HG03103 (cell line): Measurements from ENCODE around the gene FANCC.

Experiments used
- ATAC-seq: cut with Tn5 transposase; IDR thresholded peaks from one replicate; pipeline ENCODE4 v1.9.1; 2021; ENCODE audit warnings: low read depth; ENCODE audit not compliant: unreplicated experiment

FANCC gene

DNA sequence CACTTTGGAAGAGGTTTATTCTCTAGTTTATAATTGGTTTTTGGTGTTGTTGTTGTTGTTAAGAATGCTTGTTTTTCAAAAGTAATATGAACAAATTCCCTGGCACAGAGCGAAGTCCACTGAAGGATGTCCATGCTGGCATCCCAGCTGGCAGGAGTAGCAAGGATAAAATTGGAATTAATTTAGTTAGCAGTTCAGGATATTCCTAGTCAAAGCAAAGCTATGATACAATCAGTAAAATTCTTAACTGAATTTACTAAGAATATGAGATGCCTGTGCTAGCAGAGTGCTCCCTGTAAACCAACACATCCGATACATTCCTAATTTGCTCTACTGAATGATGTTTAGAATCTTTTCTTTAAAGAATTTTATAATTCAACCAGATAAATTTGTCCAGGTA, 161.4 kb downstream of the FANCC start:
- no peak for ATAC-seq

DNA sequence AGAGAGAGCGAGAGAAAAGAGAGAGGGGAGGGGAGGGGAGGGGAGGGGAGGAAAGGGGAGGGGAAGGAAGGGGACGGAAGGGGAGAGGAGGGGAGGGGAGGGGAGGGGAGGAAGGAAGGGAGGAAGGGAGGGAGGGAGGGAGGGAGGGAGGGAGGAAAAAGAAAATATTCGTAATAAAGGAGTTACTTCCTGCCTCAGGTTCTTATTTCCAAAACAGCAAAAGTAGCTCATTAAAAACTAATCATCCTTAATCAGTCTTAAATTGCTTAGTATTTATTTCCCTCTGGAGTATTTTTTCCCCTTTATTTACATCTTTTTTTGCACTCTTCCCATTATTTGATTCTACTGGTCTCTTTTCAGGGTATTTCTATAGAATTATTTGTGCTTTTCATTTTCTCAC, 162.3 kb downstream of the FANCC start:
- ATAC-seq, result no peak

DNA sequence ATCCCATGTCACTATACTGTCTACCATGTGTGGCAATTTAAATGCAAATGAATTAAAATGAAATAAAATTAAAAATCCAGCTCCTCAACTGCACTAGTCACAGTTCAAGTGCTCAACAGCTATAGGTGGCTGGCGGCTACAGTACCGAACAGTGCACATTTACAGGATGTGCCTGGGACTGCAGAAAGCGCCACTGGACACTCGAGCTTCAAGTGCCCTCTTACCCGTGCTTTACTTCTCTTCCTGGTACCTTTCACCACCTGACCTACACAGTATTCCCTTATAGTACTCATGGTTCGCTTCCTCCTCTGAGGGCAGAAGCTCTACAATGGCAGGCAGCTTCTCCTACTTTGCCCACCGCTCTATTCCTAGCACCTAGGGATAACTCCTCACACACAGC, 166.6 kb downstream of the FANCC start:
- ATAC-seq, result no peak

DNA sequence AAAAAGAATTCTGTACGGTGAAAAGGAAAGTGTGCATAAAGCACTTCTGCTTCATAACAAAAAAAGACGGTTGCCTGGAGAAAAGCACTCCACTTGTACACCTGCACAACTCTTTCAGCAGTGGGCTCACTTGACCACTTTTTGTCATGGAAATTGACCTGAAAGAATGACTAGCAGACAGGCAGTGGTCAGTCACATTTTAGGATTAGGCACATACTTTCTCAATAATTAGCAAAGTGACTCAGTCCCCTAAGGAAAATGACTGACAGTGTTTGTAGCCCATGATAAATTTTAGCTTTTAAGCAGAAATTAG, 169.3 kb downstream of the FANCC start:
- ATAC-seq, result no peak

DNA sequence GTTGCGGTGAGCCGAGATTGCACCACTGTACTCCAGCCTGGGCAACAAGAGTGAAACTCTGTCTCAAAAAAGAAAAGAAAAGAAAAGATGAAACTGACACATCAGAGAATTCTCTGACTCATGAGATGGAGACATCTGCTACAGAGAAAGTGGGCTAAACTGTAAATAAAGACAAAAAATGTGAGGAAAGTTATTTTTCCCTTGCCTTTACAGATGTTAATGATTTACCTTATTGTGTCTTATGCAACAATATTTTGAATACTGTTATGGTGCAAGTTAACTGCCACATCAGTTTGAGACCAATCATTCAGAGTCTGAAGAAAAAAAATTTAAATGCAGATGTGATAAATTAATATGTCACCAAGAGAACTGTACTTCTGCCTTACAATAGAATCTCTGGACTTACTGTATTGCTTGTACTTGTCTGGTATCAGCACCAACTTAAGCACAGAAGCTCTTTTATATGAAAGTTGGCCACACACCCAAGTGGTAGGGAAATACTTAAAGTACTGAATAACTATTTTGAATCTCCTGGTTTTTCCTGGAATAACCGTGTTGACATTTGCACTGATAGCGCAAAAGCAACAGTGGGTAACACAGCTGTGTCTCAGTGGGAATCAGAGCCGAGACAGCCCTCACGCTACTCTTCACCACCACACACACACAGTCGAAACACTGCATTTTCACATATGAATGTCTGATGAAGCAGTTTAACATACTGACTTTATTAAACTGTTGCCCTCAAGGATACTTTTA, 169.9 kb downstream of the FANCC start:
- no peak for ATAC-seq

DNA sequence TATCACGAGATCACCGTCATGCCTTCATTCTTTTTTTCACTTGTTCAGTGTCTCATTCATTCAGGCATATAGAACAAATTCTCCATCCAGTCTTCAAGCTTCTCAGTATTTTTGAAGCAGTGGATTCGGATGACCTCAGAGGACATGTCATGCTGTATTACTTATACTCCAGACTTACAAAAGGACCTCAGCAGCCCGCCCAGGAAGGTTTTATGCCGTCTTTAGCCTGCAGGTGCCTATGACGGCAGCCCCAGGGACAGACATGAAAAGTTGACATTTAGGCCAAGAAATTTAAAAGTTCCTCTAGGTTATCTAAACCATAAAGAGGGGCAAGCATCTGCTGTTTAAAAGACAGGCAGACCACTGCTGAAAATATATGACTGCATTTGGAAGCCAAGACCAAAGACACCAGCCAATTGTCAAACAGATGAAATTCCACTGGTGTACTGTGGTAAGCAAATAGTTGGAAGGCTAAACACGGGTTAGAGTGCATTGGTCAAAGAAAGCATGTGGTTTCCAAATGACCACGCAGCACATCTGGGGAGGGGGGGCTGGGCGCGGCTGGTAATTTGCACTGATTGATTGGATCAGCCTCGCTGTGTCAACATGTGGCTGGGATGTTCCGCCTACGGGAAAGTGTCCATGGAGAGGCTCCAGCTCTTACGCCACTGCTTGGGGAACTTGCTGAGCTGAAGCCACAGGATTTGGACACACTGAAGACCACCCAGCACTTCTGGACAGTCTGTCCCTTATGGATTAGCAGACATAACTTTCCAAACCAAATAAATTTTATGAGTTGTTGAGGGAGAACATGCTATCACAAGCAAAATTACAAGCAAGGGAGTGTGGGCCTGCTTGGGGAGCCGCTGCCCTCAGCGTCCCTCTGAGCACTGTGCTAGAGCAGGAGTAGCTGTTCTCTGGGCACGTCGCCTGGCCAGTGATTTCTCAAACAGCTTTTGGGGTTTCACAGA, 173.6 kb downstream of the FANCC start:
- ATAC-seq, result no peak

DNA sequence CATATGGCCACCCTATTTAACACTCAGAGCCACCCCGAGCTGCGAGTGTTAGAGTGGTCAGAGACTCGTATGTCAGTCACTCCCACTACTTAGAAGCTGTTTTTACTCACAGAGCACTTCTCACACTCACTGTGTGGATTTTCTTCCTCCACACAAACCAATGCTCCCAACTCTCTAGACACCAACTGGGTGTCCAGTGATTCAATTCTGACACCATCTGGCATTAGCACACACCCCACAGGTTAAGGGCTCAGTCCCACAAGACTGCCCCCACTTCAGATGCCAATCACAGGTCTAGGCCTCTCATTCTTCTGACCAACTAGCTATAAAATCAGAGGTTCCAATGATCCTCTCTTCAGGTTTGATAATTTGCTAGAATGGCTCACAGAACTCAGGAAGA, 174.8 kb downstream of the FANCC start:
- ATAC-seq, result no peak

DNA sequence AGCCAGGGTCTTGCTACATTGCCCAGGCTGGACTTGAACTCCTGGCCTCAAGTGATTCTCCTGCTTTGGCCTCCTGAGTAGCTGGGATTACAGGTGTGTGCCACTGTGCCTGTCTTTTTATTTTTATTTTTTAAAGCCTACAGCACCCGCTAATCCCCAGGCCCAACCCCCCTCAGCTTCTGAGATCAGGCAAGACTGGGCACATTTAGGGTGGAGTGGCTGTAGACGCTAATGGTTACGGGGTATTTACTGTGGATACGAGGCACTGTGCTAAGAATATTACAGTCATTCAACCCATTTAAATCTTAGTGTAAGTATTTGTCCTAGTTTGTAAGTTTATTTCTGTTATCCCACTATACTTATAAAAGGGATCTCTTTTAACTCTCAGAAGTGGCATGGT, 175.2 kb downstream of the FANCC start:
- ATAC-seq, result no peak

DNA sequence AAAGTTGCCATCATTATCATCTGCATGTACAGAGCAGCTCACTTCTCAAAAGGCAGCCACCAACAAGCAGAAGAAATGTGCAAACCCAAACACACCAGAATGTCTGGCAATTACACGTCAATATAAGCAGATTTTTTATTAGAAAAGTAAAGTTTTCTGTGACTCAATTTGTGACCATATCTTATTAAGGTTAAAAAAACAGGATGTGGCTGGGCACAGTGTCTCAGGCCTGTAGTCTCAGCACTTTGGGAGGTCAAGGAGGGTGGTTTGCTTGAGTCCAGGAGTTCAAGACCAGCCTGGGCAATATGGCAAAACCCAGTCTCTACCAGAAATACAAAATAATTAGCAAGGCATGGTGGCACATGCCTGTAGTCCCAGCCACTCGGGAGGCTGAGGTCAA, 176.7 kb downstream of the FANCC start:
- no peak for ATAC-seq

DNA sequence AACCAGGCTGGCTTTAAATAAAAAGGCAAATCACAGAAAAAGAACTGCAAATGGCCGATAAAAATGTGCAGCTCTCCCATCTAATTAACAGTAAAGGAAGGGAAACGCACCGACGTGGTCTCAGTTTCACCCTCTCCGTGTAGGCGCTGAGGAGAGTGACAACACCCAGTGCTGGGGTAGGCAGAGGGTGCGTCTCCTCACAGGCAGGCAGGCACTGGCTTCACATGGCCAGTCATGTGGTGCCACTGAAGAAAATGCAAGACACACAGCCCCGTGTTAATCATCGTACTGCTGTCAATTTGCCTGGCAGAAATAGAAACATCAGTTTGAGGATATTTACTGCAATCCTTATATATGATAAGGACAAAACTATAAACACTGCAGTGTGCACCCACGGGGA, 178.4 kb downstream of the FANCC start:
- ATAC-seq, result no peak

DNA sequence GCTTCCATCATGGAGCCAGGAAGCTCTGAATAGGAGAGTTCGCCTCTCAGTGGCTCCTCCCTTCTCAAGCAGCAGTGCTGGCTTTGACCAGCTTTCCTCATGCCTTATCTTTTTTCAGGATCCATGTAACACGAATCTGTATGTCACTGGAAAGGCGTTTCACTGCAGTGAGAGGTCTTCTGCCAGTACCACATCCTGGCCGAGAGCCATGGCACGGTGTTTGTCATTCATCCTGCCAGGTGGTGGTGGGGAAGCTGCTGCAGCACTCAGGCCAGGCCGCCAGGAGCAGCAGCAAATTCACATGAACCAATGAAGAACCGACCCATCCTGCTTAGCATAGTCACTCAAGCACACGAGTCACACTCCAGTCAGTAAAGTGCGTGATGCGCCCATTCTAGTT, 179.0 kb downstream of the FANCC start:
- no peak for ATAC-seq

DNA sequence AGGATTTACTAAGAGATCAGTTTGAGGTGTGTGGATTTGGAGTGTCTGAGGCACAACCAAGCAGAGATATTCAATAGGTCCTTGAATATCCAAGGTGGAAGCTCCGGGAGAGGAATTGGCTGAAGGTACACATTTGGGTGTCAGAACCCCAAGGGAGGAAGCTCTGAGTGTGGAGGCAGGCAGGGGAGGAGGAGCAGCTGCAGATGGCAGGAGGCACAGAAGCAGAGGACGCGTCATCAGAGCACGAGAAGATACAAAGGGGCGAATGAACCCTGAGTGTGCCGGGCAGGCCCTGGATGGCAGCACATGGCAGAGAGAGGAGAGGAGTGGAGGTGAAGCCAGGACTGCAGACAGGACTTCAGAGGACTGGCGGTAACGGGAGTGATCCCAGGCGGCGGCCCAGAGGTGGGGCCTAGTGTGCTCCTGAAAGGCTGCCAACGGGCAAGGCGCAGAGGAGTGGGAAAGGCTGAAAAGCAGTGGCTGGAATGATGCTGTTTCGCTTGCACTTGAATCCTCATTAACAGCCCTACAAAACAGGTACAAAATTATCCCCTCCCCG, 179.8 kb downstream of the FANCC start:
- no peak for ATAC-seq

DNA sequence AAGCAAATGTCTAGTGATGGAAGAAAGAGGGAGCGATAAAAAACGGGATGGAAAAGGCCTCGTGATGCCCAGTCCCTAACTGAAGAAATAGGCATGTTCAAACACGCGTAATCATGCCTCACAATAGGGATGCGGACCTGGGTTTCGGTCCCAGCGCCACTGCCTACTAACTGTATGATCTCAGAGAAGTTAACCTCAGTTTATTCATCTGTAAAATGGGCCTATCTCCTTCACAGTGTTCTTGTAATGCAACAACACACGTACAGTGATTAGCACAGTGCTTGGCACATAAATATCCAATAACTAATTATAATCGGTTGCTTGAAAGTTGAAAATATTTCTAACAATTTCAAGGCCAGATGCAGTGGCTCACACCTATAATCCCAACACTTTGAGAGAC, 181.8 kb downstream of the FANCC start:
- ATAC-seq, result no peak

DNA sequence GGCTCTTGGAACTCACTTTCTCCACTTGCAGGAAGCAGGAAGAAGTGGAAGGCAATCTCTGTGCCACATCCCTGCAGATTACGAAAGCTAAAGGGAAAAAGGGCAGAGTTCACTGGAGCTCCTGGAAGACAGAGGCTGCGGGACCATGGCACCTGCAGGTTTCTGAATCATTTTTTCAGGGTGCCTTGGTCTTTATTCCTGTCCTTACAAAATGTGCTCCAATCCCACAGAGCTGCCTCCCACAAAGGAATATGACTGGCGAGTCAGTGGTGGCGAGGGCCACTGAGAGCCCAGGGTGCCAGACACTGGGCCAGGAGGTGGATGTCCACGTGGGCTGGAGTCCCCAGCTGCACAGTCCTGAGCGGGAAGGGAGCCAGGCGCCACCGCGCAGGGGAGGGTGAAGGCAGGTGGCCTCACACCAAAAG, 183.0 kb downstream of the FANCC start:
- no peak for ATAC-seq

DNA sequence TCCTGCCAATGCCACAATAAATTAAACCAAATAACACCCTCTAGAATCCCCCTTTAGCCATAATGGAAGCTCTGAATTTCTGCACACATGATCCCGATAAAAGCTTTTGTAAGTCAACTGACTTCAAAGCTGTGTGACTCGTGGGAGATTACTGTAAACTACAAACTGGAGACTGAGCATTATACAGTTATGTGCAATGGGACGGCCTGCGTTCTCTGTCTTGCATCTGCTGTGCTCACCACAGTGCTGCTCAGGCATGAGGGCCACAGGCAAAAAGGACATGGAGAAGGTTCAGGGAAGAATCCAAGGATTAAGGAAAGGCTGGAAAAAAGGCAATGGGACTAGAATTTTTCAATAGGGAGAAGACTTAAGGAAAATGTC, 184.2 kb downstream of the FANCC start:
- no peak for ATAC-seq

DNA sequence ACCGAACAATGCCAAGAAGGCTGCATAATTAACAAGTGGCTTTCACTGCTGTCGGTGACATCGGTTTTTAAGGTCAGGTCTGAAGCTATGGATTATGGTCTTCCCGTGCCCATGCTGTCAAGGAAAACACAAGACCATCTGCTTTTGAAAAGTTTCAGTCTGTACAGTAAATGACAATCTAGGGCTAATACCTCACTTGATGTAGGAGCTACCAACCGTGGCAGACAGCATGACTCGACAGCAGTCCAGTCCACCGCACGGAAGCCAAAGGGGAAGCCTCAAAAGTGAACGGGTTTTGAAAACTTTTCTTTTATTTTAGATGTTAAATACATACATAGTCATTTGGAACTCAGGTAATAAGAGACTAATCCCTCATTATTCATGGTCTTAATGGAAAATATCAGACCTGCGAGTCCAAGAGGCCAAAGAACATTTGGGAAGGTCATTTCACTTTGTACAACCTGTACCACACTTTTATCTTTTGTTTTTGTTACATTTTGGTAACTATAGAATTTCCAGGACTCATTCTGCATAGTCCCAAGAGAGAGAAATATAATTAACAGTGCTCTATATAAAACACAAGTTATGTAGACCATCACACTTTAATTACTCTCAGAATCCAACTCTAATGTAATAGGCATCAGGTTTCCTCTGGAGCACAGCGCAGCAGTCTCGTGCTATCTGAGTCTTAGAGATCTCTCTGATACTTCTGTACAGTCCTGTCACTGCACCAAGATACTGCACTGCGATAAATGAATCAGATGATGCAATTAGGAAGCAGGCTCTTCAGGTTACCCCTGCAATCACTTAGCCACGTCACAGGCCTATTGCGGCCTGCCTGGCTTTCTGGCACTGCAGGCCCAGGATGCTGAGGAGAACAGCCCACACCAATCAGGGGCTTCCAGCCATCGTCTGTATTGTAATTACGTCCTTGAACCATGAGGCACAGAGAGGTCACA, 184.9 kb downstream of the FANCC start:
- no peak for ATAC-seq

DNA sequence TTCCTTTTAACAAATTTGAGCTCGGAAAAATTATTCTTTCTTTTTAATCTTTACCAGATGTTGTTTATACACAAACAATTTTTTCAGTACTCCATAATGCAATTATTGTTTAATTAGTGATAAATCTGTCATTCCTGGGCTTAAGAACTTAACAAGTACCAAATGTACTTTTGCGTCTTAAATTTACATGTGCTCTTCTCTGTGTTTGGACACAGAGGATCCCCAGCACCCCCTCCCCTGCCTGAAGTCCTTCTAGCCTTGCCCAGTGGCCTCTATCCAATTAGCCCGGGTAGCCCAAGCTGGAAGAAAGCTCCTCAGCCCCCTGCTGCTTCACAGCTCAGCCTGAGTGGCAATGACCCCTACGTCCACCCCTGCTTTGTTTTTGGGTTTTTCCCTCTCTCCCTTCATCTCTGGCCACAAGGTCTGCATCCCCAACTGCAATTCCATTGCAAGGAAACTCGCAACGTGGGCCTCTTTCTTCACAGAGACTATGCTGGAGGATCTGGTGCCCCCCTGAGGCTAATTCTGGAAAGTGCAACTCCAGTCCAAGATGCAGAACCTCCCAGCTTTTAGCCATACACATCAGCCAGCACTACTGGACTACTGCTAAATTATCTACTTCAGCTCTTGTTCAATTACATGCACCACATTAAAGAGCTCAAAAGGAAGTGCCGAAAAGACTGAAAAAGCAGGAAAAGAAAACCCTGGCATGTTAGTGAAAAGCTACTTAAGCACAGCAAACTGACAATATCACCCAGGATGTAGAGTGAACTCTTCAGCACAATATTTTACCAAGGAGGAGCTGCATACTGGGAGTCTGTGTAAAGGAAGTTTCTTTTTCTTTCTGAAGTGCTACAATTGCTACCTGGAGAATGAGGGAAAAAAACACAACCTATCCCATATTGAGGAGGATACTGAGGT, 186.2 kb downstream of the FANCC start:
- no peak for ATAC-seq

DNA sequence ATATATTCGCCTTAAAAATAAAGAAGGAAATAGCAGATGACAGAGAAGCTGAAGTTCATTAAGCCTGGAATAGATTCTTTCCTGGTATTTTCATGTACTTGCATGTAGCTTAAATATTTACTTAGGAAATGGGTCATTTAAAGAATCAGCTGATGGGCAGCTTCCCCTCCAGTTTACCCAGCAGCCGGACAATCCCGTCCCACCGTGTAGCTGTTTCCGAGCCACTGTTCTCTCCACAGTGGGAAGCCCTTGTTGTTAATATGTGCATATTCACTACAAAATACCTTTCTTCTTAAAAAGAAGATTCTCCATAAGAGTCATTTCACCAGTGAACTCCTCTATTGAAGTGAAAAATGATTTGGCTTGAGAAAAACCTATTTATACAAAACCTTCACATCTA, 187.0 kb downstream of the FANCC start:
- ATAC-seq, result no peak

DNA sequence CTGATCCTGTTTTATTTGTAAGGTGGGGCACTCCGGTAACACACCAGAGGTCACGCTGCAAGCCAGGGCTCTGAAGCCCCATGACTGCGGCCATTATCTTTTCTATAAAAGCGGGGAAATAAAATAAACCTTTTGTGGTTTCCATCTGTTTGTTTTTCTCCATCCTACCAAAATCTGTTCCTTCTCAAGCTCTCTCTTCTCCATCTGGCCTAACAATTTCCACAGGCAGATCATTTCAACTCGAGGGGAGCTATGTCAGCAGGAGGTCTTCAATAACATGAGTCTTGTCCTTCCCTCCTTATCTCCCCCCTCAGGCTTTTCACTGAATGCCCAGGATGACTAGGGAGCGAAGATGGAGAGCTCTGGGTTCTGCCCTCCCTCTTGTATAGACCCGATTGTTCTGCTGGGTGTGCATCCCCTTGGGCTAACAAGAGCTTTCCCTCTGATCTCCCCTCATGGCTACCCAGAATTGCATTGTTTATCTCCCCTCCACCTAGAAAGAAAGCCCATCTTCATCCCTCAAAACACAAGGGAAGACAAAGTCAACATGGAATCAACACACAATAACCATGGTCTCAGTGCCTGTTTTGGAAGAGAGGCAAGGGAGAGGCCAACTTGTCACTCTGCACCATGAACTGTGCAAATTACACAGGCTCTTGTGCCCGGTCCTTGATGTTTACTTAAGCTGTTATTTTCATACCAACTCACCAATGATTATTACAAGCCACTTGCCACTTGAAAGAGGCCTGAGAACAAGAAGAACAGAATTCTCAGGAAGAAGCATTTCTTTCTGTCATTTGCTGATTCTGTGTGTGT, 187.8 kb downstream of the FANCC start:
- ATAC-seq, result no peak
